ENCODE measurements around the gene DLG3. TPM values are rescaled to one million over a fixed set of nuclear protein-coding genes. Genes with fewer than 3 reads are reported as not detected.

Gene DLG3
- polyA plus RNA-seq, 3 donors = 0.12 to 0.17 TPM; not detected in 1

DNA sequence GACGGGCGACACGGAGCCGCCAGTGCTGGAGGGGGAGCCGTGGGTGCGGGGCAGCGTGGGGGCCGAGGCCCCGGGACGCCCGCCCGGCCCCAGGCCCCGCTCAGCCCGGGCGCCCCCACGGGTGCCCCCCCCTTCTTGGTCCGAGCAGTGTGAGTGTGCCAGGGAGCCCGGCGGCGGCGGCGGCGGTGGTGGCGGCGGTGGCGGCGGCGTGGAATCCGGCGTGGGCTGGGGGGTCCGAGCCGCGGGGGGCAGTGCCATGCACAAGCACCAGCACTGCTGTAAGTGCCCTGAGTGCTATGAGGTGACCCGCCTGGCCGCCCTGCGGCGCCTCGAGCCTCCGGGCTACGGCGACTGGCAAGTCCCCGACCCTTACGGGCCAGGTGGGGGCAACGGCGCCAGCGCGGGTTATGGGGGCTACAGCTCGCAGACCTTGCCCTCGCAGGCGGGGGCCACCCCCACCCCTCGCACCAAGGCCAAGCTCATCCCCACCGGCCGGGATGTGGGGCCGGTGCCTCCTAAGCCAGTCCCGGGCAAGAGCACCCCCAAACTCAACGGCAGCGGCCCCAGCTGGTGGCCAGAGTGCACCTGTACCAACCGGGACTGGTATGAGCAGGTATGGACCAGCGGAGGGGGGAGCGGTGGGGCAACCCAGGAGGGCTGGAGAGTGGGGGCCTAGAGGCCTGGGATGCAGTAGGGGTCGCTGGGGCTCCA, 466 bp downstream of the DLG3 start:
- Histone ChIP-seq H3K27me3 (ENCODE audit: control insufficient read depth in 2 of 2, insufficient read depth in 2 of 2, low read length in 2 of 2) (peaks cover 11 to 51% of the 10 kb centered on the region in 2 donors), H2AFZ (ENCODE audit: insufficient read depth, low read depth, low read length, poor library complexity, severe bottlenecking) (no peak overlapping the region), H3K4me2 (replicated peaks; ENCODE audit: extremely low read depth, low read length, poor library complexity, severe bottlenecking) (no peak overlapping the region), H3K9ac (ENCODE audit: insufficient read depth, low read length, poor library complexity, severe bottlenecking) (no peak overlapping the region), H4K20me1 (ENCODE audit: insufficient read depth, low read length) (no peaks in the 10 kb centered on the region), H3K79me2 (ENCODE audit: insufficient read depth, low read length) (no peaks in the 10 kb centered on the region), H3K4me1 (ENCODE audit: control insufficient read depth in 1 of 2, insufficient read depth in 2 of 2, low read length in 2 of 2) (no peaks in the 10 kb centered on the region), H3K9me3 (replicated peaks in 1 of 2; ENCODE audit: control insufficient read depth in 1 of 2, insufficient read depth in 1 of 2, low read length in 2 of 2) (no peaks in the 10 kb centered on the region), H3K27ac (ENCODE audit: low read depth in 1 of 2, low read length in 2 of 2) (no peak overlapping the region), H3K4me3 (replicated peaks in 1 of 3; ENCODE audit: low read depth in 2 of 3, low read length in 3 of 3) (no peak overlapping the region), H3K36me3 (replicated peaks in 1 of 2; ENCODE audit: control insufficient read depth in 1 of 2, insufficient read depth in 2 of 2, low read length in 2 of 2) (no peaks in the 10 kb centered on the region)
- 7% methylated on average over 24 of the region's 61 CpGs for WGBS (ENCODE audit: insufficient coverage)
- Mint-ChIP-seq H3K36me3 (no peaks in the 10 kb centered on the region), H3K27me3 (ENCODE audit: low read depth in 3 of 3) (peaks cover 43 to 65% (median 54%) of the 10 kb centered on the region in 3 donors), H3K4me1 (peaks cover 3% of the 10 kb centered on the region), H3K27ac (no peak overlapping the region), H3K4me3 (peak overlapping the region in 1 of 2 donors; percentile 21), H3K9me3 (peaks cover 0 to 5% (median 0%) of the 10 kb centered on the region in 7 donors)
- TF ChIP-seq CTCF (IDR thresholded peaks at IDR 0.05) = no peak
- no peak for DNase-seq
- intact Hi-C loops (cut with micrococcal nuclease) = no loop called here

DNA sequence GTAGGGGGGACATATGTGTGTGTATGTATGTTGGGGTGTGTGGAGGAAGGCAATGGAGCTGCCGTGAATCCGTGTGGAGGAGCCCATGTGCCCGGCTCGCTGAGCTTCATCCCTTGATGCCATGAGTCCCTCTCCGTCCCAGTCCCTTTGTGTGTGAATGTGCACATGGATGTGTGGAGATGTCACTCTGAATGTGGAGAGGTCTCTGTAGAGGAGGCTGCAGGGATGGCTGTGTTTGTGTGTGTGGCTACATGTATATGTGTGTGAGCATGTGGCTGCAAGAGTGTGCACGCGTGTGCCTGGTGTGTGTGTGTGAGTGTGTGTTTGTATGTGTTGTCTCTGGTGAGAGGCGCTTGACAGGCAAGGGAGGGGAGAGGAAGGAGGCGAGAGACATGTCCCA, 1.3 kb downstream of the DLG3 start:
- intact Hi-C loops (cut with micrococcal nuclease) = no loop called here
- Histone ChIP-seq H2AFZ (ENCODE audit: insufficient read depth, low read depth, low read length, poor library complexity, severe bottlenecking) (no peak overlapping the region), H3K4me1 (ENCODE audit: control insufficient read depth in 1 of 2, insufficient read depth in 2 of 2, low read length in 2 of 2) (no peaks in the 10 kb centered on the region), H3K9ac (ENCODE audit: insufficient read depth, low read length, poor library complexity, severe bottlenecking) (no peak overlapping the region), H3K79me2 (ENCODE audit: insufficient read depth, low read length) (no peaks in the 10 kb centered on the region), H3K9me3 (replicated peaks in 1 of 2; ENCODE audit: control insufficient read depth in 1 of 2, insufficient read depth in 1 of 2, low read length in 2 of 2) (no peaks in the 10 kb centered on the region), H3K36me3 (replicated peaks in 1 of 2; ENCODE audit: control insufficient read depth in 1 of 2, insufficient read depth in 2 of 2, low read length in 2 of 2) (no peaks in the 10 kb centered on the region), H3K27ac (ENCODE audit: low read depth in 1 of 2, low read length in 2 of 2) (no peak overlapping the region), H3K4me2 (replicated peaks; ENCODE audit: extremely low read depth, low read length, poor library complexity, severe bottlenecking) (no peak overlapping the region), H3K4me3 (replicated peaks in 1 of 3; ENCODE audit: low read depth in 2 of 3, low read length in 3 of 3) (no peak overlapping the region), H4K20me1 (ENCODE audit: insufficient read depth, low read length) (no peaks in the 10 kb centered on the region), H3K27me3 (ENCODE audit: control insufficient read depth in 2 of 2, insufficient read depth in 2 of 2, low read length in 2 of 2) (peaks cover 11 to 47% of the 10 kb centered on the region in 2 donors)
- WGBS (ENCODE audit: insufficient coverage) = 100% methylated on average over 7 of the region's 9 CpGs
- Mint-ChIP-seq H3K9me3 (peaks cover 0 to 5% (median 0%) of the 10 kb centered on the region in 7 donors), H3K27ac (peak overlapping the region in 1 of 7 donors; percentile 0), H3K4me3 (peak overlapping the region in 1 of 2 donors; percentile 3), H3K36me3 (no peaks in the 10 kb centered on the region), H3K27me3 (ENCODE audit: low read depth in 3 of 3) (peaks cover 38 to 60% (median 46%) of the 10 kb centered on the region in 3 donors), H3K4me1 (peaks cover 3% of the 10 kb centered on the region)
- no peak for TF ChIP-seq CTCF (IDR thresholded peaks at IDR 0.05)
- DNase-seq = no peak

Measured in CD14-positive monocyte (primary cell).